A673 (cell line): ENCODE measurements around the gene SEL1L. TPM values are rescaled to one million over a fixed set of nuclear protein-coding genes. Genes with fewer than 3 reads are reported as not detected.
A peak's percentile ranks its signal among the peaks of the same experiment; 100 is the strongest.
"Not testable (repeated sequence)": the region's sequence is repeated elsewhere in the genome, so short reads cannot be mapped to it uniquely, and the experiment has no call there.

Experiments
- BruUV-seq: library from RNA; stranded (reverse); fragments of 400-500 nt; replicated peaks from 2 replicates; lab custom pipeline; 2021; lab: Mats Ljungman, UMichigan
- CTCF ChIA-PET: fragments of 300-600 bp; sonication (Branson Sonifier 250); formaldehyde crosslinking; loops from one replicate; lab custom pipeline; 2022; ENCODE audit warnings: antibody characterized with exemption; lab: Charles Lee
- POLR2A ChIA-PET: fragments of 300-600 bp; sonication (Branson Sonifier 250); formaldehyde crosslinking; loops from one replicate; lab custom pipeline; 2022; ENCODE audit warnings: antibody characterized with exemption; ENCODE audit not compliant: low non-redundant PET; lab: Charles Lee
- DNase-seq: peaks from one replicate; pipeline ENCODE4 v3.0.0-alpha.2; 2015; ENCODE audit warnings: low spot score
- H3K27ac ChIP-seq: fragments of 200-600 bp; sonication (generic); 2 replicates; pipeline ENCODE4 v1.5.1; 2016; ENCODE audit warnings: mixed run types, low read depth, mild to moderate bottlenecking, mixed read lengths, antibody characterized with exemption, low read length; ENCODE audit not compliant: poor library complexity, severe bottlenecking
- H3K27me3 ChIP-seq: fragments of 200-600 bp; sonication (generic); replicated peaks from 2 replicates; pipeline ENCODE4 v1.6.1; 2017; ENCODE audit warnings: mixed run types, low read depth, mild to moderate bottlenecking, mixed read lengths, antibody characterized with exemption, low read length; ENCODE audit not compliant: insufficient read depth, poor library complexity
- H3K36me3 ChIP-seq: fragments of 200-600 bp; sonication (generic); 2 replicates; pipeline ENCODE4 v1.6.1; 2016; ENCODE audit warnings: mixed run types, mild to moderate bottlenecking, mixed read lengths, antibody characterized with exemption, low read length; ENCODE audit not compliant: insufficient read depth, poor library complexity, severe bottlenecking
- H3K4me1 ChIP-seq: fragments of 200-600 bp; sonication (generic); 2 replicates; pipeline ENCODE4 v1.6.1; 2017; ENCODE audit warnings: mixed run types, mild to moderate bottlenecking, mixed read lengths, antibody characterized with exemption, low read length; ENCODE audit not compliant: insufficient read depth, poor library complexity, severe bottlenecking
- H3K4me3 ChIP-seq: fragments of 200-600 bp; sonication (generic); 2 replicates; pipeline ENCODE4 v1.5.1; 2016; ENCODE audit warnings: low read depth, mixed run types, mild to moderate bottlenecking, mixed read lengths, low read length; ENCODE audit not compliant: poor library complexity, severe bottlenecking
- H3K9me3 ChIP-seq: fragments of 200-600 bp; sonication (generic); 2 replicates; pipeline ENCODE4 v1.6.1; 2016; ENCODE audit warnings: mixed run types, low read depth, mild to moderate bottlenecking, mixed read lengths, antibody characterized with exemption, low read length; ENCODE audit not compliant: poor library complexity, severe bottlenecking
- CTCF ChIP-seq: fragments of 300-800, 200-600 bp; sonication (generic); conservative IDR thresholded peaks from 2 replicates; pipeline ENCODE4 v1.5.1; 2017; ENCODE audit warnings: low read depth, mild to moderate bottlenecking, antibody characterized with exemption, low read length, moderate library complexity, mixed read lengths
- EZH2 ChIP-seq: fragments of 200-600 bp; sonication (generic); IDR thresholded peaks from 2 replicates; pipeline ENCODE4 v1.6.1; 2017; ENCODE audit warnings: borderline replicate concordance, low read depth, mild to moderate bottlenecking, mixed read lengths, antibody characterized with exemption, low read length; ENCODE audit not compliant: poor library complexity, severe bottlenecking
- intact Hi-C: fragments of 100-400 bp; cut with micrococcal nuclease; formaldehyde crosslinking; loops from one replicate; pipeline ENCODE4 v1.10.0; 2022; ENCODE audit not compliant: unreplicated experiment
- total RNA-seq: library from RNA; stranded (reverse); gene quantifications from 2 replicates; pipeline ENCODE4 v1.2.3, GENCODE V29; 2021

Gene SEL1L
- total RNA-seq, 1 experiment from 2014 or later = 52.5 TPM

GRCh38 chr14:81512826-81513225 lies 20.8 kb downstream of the SEL1L start:
- peaks cover 14% of the 10 kb centered on the region for H3K36me3 ChIP-seq
- CTCF ChIA-PET, H3K27ac ChIP-seq, BruUV-seq, H3K9me3 ChIP-seq, H3K4me3 ChIP-seq, POLR2A ChIA-PET, DNase-seq, intact Hi-C loops, H3K27me3 ChIP-seq: not testable (repeated sequence)
- H3K4me1 ChIP-seq = peaks cover 36% of the 10 kb centered on the region

DNA sequence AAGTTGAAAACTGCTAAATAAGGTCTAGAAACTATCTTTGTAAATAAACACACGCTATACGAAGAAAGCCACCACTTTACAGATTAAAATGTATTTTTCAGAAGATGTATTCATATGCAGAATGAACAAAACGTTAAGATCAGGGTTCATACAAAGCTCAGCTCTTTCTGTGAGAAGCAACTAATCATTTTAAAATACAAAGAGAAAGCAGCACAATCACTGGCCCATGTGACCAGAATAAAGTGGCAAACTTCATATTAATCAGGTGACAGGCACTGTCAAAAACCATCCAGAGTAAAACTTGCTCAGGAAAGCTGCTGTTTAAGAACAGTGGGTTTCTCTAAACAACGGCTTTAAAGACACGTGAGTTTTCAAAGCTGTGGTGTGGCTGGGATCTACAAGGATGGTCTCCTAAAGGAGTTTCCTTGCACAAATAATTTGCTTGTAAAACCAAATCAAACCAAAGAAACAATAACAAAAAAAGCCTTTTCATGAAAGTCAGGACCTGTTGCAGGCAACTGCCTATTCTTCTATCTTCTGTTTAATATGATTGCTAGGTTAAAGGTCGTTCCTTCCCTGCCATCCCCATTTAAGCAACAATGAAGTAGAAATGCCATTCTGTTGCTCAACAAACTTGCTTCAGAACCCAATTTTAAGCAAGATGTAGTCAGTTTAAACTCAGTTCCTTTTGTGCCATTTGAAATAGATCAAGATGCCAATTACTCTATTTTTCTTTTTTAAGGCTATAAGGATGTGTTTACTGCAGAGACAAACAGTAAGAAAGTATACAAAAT lies 22.3 kb downstream of the SEL1L start:
- Histone ChIP-seq H3K36me3 (peaks cover 5% of the 10 kb centered on the region), H3K27ac (peak overlapping the region; percentile 52), H3K4me1 (peaks cover 36% of the 10 kb centered on the region), H3K27me3 (no peaks in the 10 kb centered on the region), H3K4me3 (no peak overlapping the region), H3K9me3 (no peaks in the 10 kb centered on the region)
- BruUV-seq = no TSS peak
- ChIA-PET POLR2A (no interaction called here), CTCF (no interaction called here)
- DNase-seq = no peak
- TF ChIP-seq EZH2 = no peak
- no peak for TF ChIP-seq CTCF
- intact Hi-C loops = no loop called here

DNA sequence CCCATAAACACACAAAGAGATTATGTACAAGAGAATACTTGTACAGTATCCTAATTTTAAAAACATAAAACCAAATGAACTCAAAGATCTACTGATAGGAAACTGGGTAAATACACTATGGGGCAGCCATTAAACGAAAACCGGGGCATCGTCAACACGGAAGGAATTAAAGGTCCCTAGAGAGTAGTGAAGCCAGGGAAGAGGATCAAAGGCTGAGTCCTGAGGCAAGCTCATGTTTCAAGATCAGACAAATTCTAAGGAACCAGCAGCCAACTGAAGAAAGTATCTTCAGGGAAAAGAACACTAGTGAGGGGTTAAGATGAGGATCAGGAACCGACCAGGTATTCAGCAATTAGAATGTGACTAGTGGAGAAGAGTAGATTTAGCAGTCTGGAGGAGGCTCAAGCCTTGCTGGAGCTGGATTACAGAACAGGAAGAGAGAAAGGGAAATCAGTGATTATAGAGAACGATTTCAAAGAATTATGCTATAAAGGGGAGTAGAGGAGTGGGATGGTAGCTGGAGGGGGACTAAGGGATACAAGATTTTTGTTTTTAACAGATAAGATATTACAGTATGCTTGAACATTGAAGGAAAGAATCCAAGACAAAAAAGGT lies 23.7 kb downstream of the SEL1L start:
- intact Hi-C loops = no loop called here
- no TSS peak for BruUV-seq
- peak; percentile 88 for DNase-seq
- peaks cover 16% of the 10 kb centered on the region for H3K36me3 ChIP-seq
- H3K27ac ChIP-seq = peak overlapping the region; percentile 66
- ChIA-PET POLR2A (no interaction called here), CTCF (no interaction called here)
- peak overlapping the region; percentile 33 for H3K4me3 ChIP-seq
- H3K9me3 ChIP-seq = no peaks in the 10 kb centered on the region
- TF ChIP-seq EZH2 = no peak
- no peak for TF ChIP-seq CTCF
- no peaks in the 10 kb centered on the region for H3K27me3 ChIP-seq
- peaks cover 36% of the 10 kb centered on the region for H3K4me1 ChIP-seq
